HepG2 (cell line): ENCODE results near the gene ASF1B. TPM values are rescaled to one million over a fixed set of nuclear protein-coding genes. Genes with fewer than 3 reads are reported as not detected.

Experiments used
- ARNTL ChIP-seq: sonication (generic); formaldehyde crosslinking; IDR thresholded peaks from 2 replicates; pipeline ENCODE4 v1.4.0; 2020; ENCODE audit warnings: mild to moderate bottlenecking, missing genetic modification reagents
- ESRRA ChIP-seq: sonication (generic); formaldehyde crosslinking; IDR thresholded peaks from 2 replicates; pipeline ENCODE4 v1.5.1; 2020; ENCODE audit warnings: mild to moderate bottlenecking, low read depth, missing genetic modification reagents
- FOXJ3 ChIP-seq: sonication (generic); formaldehyde crosslinking; IDR thresholded peaks from 2 replicates; pipeline ENCODE4 v1.4.0; 2020; ENCODE audit warnings: missing genetic modification reagents, mild to moderate bottlenecking, borderline replicate concordance
- HHEX ChIP-seq: IDR thresholded peaks from 2 replicates; pipeline ENCODE4 v1.6.1; 2016; ENCODE audit warnings: control low read depth
- HNF4G ChIP-seq, 2 experiments: sonication (generic) in 1 of 2; formaldehyde crosslinking in 1 of 2; IDR thresholded peaks; 2 replicates each; pipeline versions ENCODE4 v1.4.0 to v1.6.1; 2011 to 2020; ENCODE audit warnings: borderline replicate concordance in 2 of 2, low read depth in 2 of 2, mild to moderate bottlenecking in 2 of 2, low read length in 1 of 2, missing genetic modification reagents in 1 of 2, moderate library complexity in 1 of 2
- HNRNPK ChIP-seq: fragments of 200-400 bp; formaldehyde crosslinking; IDR thresholded peaks from 2 replicates; pipeline ENCODE4 v1.6.1; 2018; ENCODE audit warnings: low read length, low read depth, moderate library complexity, mild to moderate bottlenecking; ENCODE audit not compliant: poor library complexity, severe bottlenecking
- HOXD1 ChIP-seq: sonication (generic); formaldehyde crosslinking; IDR thresholded peaks from 2 replicates; pipeline ENCODE4 v1.5.0; 2020; ENCODE audit warnings: missing genetic modification reagents
- PHF21A ChIP-seq: sonication (generic); formaldehyde crosslinking; IDR thresholded peaks from 2 replicates; pipeline ENCODE4 v1.5.0; 2020; ENCODE audit warnings: mild to moderate bottlenecking, missing genetic modification reagents
- RARG ChIP-seq: sonication (generic); formaldehyde crosslinking; IDR thresholded peaks from 2 replicates; pipeline ENCODE4 v1.4.0; 2020; ENCODE audit warnings: low read depth, mild to moderate bottlenecking, missing genetic modification reagents
- SAFB2 ChIP-seq: sonication (generic); formaldehyde crosslinking; IDR thresholded peaks from 2 replicates; pipeline ENCODE4 v1.5.1; 2020; ENCODE audit warnings: missing genetic modification reagents, low read depth, mild to moderate bottlenecking, borderline replicate concordance
- SMAD1 ChIP-seq: sonication (generic); formaldehyde crosslinking; IDR thresholded peaks from 2 replicates; pipeline ENCODE4 v1.4.0; 2020; ENCODE audit warnings: missing genetic modification reagents, low read depth, mild to moderate bottlenecking, borderline replicate concordance
- SMAD3 ChIP-seq: sonication (generic); formaldehyde crosslinking; IDR thresholded peaks from 2 replicates; pipeline ENCODE4 v1.4.0; 2020; ENCODE audit warnings: missing genetic modification reagents
- SOX6 ChIP-seq, 2 experiments: fragments of 450-650 bp in 1 of 2; sonication (generic) in 1 of 2; formaldehyde crosslinking in 1 of 2; IDR thresholded peaks; 2 replicates each; pipeline versions ENCODE4 v1.4.0 to v1.6.1; 2017 to 2020; ENCODE audit warnings: antibody characterized with exemption in 1 of 2, mild to moderate bottlenecking in 1 of 2, missing genetic modification reagents in 1 of 2
- SRF ChIP-seq: IDR thresholded peaks from 2 replicates; pipeline ENCODE4 v1.6.1; 2011; ENCODE audit warnings: mild to moderate bottlenecking, low read depth, low read length, moderate library complexity
- TAF1 ChIP-seq: sonication (generic); formaldehyde crosslinking; IDR thresholded peaks from 2 replicates; pipeline ENCODE4 v1.4.0; 2020; ENCODE audit warnings: missing genetic modification reagents
- THAP11 ChIP-seq: IDR thresholded peaks from 2 replicates; pipeline ENCODE4 v1.6.1; 2016; ENCODE audit warnings: missing biosample characterization, missing genetic modification reagents
- ZNF10 ChIP-seq: sonication (generic); formaldehyde crosslinking; IDR thresholded peaks from 2 replicates; pipeline ENCODE4 v1.4.0; 2020; ENCODE audit warnings: mild to moderate bottlenecking, low read depth, missing genetic modification reagents, borderline replicate concordance
- ZNF235 ChIP-seq: sonication (generic); formaldehyde crosslinking; IDR thresholded peaks from 2 replicates; pipeline ENCODE4 v1.8.1; 2023; ENCODE audit warnings: mild to moderate bottlenecking, missing genetic modification reagents, borderline replicate concordance
- ZNF367 ChIP-seq: sonication (generic); formaldehyde crosslinking; IDR thresholded peaks from 2 replicates; pipeline ENCODE4 v1.4.0; 2020; ENCODE audit warnings: missing genetic modification reagents, borderline replicate concordance
- ZNF552 ChIP-seq: sonication (generic); formaldehyde crosslinking; IDR thresholded peaks from 2 replicates; pipeline ENCODE4 v1.9.0; 2022; ENCODE audit warnings: missing genetic modification reagents, mild to moderate bottlenecking, borderline replicate concordance
- ZNF557 ChIP-seq: sonication (generic); formaldehyde crosslinking; IDR thresholded peaks from 2 replicates; pipeline ENCODE4 v1.4.0; 2020; ENCODE audit warnings: missing genetic modification reagents
- ZNF713 ChIP-seq: sonication (generic); formaldehyde crosslinking; IDR thresholded peaks from 2 replicates; pipeline ENCODE4 v1.4.0; 2020; ENCODE audit warnings: mild to moderate bottlenecking, missing genetic modification reagents
- ZNF737 ChIP-seq: sonication (generic); formaldehyde crosslinking; IDR thresholded peaks from 2 replicates; pipeline ENCODE4 v1.5.0; 2020; ENCODE audit warnings: missing genetic modification reagents, mild to moderate bottlenecking, borderline replicate concordance
- ZNF747 ChIP-seq: sonication (generic); formaldehyde crosslinking; IDR thresholded peaks from 2 replicates; pipeline ENCODE4 v1.8.1; 2023; ENCODE audit warnings: missing genetic modification reagents, mild to moderate bottlenecking, borderline replicate concordance
- polyA plus RNA-seq, 8 experiments: library from polyadenylated mRNA; depleted of rRNA in 3 of 8; stranded (reverse) in 7 of 8; unstranded in 1 of 8; fragments of >200 nt; fragmentation: Illumina TruSeq in 4 of 8; extraction: Trizol in 4 of 8; gene quantifications; 2 replicates each; pipeline versions ENCODE4 v1.2.1 to v1.2.3, GENCODE V29; 2011 to 2016; ENCODE audit warnings: low read depth in 4 of 8, missing spikeins in 1 of 8, mixed read lengths in 1 of 8; ENCODE audit not compliant: insufficient read depth in 1 of 8
- total RNA-seq, 5 experiments: library from RNA; depleted of rRNA; stranded (reverse); fragments of >200 nt; fragmentation: Illumina TruSeq; extraction: Trizol; gene quantifications; 2 replicates each; pipeline ENCODE4 v1.2.3, GENCODE V29; 2016; ENCODE audit warnings: low read depth in 1 of 5
- TF ChIP-seq, protein P1 (sequence below): sonication (generic); formaldehyde crosslinking; IDR thresholded peaks from 2 replicates; pipeline ENCODE4 v1.5.0; 2020; ENCODE audit warnings: mild to moderate bottlenecking, missing genetic modification reagents, moderate library complexity
- TF ChIP-seq, protein P2 (sequence below): sonication (generic); formaldehyde crosslinking; IDR thresholded peaks from 2 replicates; pipeline ENCODE4 v1.4.0; 2020; ENCODE audit warnings: missing genetic modification reagents

ASF1B gene
- total and polyA plus RNA-seq, 2 of the 13 experiments (the other 11 are each of a cell fraction or from before 2014, with no cell fraction given) = 18.2 to 24.8 TPM

DNA sequence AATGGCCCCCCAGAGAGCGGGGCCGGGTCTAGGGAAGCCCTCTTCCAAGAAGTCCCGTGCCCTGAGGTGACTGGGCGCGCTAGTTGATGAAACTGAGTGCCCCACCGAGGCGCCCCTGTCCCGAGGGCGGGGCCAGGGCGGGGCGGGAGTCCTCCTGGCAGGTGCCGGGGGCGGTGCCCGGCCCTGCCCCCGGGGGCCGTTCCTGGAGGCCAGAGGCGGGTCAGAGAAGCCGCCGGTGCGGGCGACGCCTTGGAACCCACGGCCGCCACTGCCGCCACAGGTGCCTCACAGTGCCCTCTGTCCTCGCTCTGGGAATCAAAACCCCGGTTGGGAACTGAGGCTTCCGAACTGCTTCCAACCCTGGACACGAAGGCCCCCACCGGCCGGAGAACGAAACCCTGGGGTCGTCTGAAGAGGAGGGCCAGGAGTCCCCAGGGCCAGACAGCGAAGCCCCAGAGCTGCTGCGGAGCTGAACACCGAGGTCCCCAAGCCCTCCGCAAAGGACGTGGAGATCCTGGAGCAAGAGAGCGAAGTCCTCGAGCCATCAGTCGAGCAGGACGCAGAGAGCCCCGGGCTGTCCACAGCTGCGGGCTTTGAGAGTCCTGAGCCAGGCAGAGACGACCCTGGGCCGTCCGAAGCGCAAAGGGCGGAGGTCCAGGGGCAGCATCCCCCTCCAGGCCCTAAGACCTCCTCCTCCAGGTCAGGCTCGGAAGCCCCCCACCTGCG is 63.7 kb downstream of the ASF1B start, which contains the start of gene MISP3 (continued):
- TF ChIP-seq ZNF10 = no peak
- no peak for TF ChIP-seq ZNF737 (CRISPR knock-in tag)
- TF ChIP-seq ZNF552 (CRISPR knock-in tag) = no peak
- 0 out of 2 replicates have a peak, but pooled peaks have one; percentile 12 for TF ChIP-seq ZNF747
- TF ChIP-seq ESRRA (CRISPR knock-in tag) = no peak
- TF ChIP-seq SRF = no peak
- no peak; the same call in 1 of the 2 replicates for TF ChIP-seq PHF21A (CRISPR knock-in tag)
- no peak for TF ChIP-seq HHEX
- no peak for TF ChIP-seq ZNF557 (CRISPR knock-in tag)
- TF ChIP-seq, protein P1, sequence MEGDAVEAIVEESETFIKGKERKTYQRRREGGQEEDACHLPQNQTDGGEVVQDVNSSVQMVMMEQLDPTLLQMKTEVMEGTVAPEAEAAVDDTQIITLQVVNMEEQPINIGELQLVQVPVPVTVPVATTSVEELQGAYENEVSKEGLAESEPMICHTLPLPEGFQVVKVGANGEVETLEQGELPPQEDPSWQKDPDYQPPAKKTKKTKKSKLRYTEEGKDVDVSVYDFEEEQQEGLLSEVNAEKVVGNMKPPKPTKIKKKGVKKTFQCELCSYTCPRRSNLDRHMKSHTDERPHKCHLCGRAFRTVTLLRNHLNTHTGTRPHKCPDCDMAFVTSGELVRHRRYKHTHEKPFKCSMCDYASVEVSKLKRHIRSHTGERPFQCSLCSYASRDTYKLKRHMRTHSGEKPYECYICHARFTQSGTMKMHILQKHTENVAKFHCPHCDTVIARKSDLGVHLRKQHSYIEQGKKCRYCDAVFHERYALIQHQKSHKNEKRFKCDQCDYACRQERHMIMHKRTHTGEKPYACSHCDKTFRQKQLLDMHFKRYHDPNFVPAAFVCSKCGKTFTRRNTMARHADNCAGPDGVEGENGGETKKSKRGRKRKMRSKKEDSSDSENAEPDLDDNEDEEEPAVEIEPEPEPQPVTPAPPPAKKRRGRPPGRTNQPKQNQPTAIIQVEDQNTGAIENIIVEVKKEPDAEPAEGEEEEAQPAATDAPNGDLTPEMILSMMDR (CRISPR knock-in tag) = no peak
- TF ChIP-seq HNRNPK = no peak
- TF ChIP-seq HNF4G (IDR thresholded peaks at IDR 0.05; ENCODE audit: borderline replicate concordance, low read depth, low read length) = no peak
- TF ChIP-seq HNF4G (CRISPR knock-in tag; IDR thresholded peaks at IDR 0.05; ENCODE audit: borderline replicate concordance, low read depth) = no peak
- TF ChIP-seq SAFB2 (CRISPR knock-in tag) = peak; percentile 73
- no peak for TF ChIP-seq SMAD3 (CRISPR knock-in tag)
- no peak; the same call in 1 of the 2 replicates for TF ChIP-seq ZNF235 (CRISPR knock-in tag)
- TF ChIP-seq, protein P2, sequence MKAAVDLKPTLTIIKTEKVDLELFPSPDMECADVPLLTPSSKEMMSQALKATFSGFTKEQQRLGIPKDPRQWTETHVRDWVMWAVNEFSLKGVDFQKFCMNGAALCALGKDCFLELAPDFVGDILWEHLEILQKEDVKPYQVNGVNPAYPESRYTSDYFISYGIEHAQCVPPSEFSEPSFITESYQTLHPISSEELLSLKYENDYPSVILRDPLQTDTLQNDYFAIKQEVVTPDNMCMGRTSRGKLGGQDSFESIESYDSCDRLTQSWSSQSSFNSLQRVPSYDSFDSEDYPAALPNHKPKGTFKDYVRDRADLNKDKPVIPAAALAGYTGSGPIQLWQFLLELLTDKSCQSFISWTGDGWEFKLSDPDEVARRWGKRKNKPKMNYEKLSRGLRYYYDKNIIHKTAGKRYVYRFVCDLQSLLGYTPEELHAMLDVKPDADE (CRISPR knock-in tag) = no peak
- TF ChIP-seq ZNF367 (CRISPR knock-in tag) = no peak
- no peak for TF ChIP-seq HOXD1
- no peak for TF ChIP-seq THAP11 (CRISPR knock-in tag)
- TF ChIP-seq RARG = no peak
- TF ChIP-seq ZNF713 = no peak
- TF ChIP-seq FOXJ3 (CRISPR knock-in tag) = no peak
- TF ChIP-seq TAF1 (CRISPR knock-in tag) = no peak; the same call in 1 of the 2 replicates
- TF ChIP-seq ARNTL (CRISPR knock-in tag) = no peak
- TF ChIP-seq SMAD1 (CRISPR knock-in tag) = no peak
- TF ChIP-seq SOX6 (IDR thresholded peaks at IDR 0.05) = no peak
- TF ChIP-seq SOX6 (CRISPR knock-in tag; IDR thresholded peaks at IDR 0.05) = no peak
